Activated gamma-delta T cell (primary cell): ENCODE data around the gene IRF2BPL.
A peak's percentile ranks its signal among the peaks of the same experiment; 100 is the strongest.

ENCODE experiments used
- DNase-seq: peaks from one replicate; lab custom pipeline; 2025; lab: John Stamatoyannopoulos, UW

Gene IRF2BPL

DNA sequence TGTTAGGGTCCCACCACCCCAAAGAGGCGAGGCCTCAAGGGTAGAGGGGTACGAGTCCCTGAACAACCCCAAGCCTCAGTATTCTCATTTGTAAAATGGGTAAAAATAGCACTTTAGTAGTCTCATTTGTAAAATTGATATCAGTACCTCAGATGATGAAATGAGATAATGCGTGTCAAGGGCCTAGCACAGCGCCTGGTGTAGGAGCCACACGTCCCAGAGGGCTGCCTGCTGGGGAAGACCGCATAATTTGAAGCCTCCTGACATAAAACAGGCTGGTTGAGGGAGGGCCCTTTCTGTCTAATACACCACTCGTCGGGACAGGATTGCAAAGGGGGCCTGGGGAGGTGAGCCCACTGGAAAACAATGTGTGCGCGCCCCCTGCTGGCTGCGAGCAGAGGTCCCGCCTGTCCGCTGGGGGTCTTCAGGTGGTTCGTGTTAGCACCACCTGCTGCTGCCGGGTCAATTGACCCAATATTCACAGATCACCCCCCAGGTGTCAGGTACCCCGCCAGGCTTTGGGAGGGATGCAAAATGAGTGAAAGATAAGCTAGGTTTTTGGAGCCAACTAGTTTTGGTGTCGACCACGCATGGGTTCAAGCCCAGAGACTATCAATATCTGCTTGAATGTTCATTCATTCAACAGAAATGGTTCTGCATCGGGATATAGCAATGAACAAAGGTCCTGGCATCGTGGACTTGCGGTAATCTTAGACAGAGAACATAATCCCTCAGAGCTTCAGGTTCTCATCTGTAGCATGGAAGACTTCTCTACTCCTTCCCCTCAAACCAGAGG is 24.7 kb upstream of the IRF2BPL start:
- DNase-seq: peak; percentile 58

DNA sequence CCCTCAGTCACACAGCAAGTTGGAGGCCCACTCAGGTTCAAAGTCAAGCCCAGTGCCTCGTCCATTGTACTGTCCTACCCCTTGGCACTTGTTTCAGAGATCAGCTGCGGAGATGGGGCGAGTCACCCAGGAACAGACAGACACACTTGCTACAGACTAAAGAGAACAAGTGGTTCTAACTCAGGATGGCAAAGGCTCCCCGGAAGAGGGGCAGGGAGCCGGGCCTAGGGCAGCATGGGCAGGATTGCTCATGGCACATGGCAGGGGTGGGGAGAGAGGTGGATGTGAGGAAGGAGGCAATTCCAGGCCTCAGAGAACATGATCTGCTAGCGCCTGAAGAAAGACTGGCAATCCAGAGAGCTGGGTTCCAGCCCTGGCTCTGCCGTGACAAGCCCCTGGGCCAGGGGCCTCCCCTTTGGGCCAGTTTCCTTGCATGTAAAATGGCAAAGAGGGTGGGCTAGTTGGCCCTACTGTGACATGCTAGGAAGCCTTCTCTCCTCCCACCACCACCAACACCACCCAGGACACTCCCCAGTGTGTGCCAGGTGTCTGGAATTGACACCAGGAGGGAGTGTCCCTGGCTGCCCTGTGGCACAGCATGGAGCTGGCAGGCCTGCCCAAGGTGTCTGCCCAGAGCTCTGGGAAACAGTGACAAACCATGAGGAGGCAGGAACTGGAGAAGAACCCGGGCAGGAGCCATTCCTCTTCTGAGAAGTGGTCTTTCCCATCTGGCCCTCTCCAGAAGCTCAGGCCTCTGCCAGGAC is 24.0 kb upstream of the IRF2BPL start:
- DNase-seq: no peak

DNA sequence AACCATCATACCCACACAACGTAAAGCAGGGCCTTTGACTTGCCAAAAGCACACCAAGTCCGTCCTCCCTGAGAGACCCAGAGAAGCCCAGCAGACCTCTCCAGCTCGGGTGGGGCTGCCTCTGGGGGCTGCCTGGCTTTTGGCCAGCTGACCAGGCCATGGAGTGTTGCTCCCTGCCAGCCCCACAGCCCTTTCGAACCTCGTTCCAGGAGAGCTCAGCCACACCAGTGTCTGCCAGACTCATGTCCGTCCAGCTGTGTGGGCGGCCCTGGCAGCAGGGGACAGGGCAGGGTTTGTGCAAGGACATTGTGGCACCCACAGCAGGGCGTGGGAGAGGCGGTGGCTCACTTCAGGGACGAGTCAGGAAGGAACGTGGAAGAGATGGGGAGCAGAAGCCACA is 22.6 kb upstream of the IRF2BPL start:
- DNase-seq: no peak

DNA sequence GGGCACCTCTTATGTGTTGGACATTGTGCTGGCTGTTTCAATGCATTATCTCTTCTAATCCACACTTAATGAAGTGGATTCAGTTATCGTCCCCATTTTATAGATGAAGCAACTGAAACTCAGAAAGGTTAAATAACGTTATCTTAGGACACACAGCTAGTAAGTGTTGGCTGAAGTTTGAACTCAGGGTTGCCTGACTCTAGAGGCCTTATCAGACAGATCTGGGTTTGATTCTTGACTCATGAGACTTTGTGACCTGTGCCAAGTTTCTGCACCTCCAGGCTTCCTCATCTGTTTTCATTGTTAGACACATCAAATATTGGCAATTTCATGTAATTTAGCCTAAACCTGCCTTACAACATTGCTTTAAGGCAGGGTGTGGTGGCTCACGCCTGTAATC is 18.2 kb upstream of the IRF2BPL start:
- no peak for DNase-seq

DNA sequence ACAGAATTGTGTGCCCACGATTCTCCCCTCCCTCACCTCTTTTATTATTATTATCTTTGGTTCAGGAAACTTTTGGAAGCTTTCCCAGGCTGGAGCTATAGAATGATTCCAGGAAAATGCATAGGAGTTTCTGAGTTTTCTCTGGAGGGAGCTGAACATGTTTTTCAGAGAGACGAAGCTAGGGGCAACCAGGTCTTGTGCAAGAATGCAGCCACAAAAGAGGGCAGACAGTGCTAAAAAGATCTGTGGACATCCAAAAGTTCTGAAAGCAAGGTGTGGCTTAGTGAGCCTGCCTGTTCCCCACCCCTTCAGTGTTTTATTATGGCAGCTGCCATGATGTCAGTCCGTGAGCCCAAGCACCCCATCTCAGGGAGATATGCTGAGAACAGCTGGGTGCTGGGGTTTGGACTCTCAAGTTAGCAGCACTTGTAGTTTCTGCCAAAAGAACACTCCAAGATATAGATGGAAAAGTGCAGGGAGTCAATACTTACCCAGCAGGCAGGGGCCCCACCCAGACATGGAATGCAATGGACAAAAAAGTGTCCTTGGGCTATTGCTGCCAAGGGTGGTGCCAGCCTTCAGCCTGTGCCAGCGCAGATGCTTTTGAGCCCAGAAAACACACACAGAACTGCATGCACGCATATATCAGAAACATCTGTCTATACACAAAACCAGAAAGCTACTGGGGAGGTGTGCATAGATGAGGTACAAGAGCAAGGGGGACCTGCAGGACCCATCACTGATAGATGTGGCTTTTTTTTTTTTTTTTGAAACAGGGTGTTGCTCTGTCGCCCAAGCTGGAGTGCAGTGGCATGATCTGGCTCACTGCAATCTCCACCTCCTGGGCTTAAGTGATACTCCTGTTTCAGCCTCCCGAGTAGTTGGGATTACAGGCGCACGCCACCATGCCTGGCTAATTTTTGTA is 17.0 kb upstream of the IRF2BPL start:
- DNase-seq: no peak

DNA sequence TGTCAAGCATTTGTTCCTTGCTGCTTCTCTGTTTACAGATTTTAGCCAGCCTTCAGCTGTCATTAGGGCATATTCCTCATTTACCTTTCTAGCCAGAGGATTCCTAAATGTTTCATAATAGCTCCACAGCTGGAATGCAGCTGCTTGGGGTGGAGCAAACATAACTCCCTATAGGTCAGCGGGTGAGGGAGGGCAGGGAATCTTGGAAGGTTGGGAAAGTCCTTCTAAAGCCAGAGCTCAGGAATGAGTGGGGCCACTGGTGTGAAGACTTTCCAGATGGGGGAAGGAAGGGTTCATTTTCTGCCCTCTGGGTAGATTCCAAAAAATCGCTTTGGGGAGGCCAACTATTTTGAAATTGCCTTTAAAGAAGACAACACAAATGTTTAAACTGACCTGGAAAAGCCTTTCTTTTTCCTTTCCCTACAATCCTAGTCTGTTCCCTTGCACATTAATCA is 16.3 kb upstream of the IRF2BPL start:
- no peak for DNase-seq

DNA sequence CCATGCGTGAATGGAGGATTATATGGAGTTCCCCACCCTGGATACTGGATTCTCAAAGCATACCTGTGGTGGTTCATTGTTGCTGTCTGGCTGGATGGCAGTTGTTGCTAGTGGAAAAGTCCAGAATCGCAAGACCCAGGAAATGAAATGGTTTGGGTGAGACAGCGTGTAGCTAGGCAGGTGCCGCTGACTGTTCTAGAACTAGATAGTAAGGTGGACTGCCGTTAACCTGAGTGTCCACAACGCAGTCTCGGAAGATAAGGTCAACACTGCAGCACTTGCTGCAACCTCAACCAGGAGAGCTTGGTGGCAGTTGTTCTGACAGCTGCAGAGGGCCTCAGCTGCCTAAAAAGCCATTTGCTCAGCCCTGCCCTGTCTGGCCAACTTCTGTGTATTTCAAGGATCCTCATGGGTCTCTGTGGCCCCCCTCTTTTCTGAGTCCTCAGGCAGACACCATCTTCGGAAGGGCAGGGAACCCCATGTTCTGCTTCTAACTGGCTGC is 15.5 kb upstream of the IRF2BPL start:
- DNase-seq: no peak

DNA sequence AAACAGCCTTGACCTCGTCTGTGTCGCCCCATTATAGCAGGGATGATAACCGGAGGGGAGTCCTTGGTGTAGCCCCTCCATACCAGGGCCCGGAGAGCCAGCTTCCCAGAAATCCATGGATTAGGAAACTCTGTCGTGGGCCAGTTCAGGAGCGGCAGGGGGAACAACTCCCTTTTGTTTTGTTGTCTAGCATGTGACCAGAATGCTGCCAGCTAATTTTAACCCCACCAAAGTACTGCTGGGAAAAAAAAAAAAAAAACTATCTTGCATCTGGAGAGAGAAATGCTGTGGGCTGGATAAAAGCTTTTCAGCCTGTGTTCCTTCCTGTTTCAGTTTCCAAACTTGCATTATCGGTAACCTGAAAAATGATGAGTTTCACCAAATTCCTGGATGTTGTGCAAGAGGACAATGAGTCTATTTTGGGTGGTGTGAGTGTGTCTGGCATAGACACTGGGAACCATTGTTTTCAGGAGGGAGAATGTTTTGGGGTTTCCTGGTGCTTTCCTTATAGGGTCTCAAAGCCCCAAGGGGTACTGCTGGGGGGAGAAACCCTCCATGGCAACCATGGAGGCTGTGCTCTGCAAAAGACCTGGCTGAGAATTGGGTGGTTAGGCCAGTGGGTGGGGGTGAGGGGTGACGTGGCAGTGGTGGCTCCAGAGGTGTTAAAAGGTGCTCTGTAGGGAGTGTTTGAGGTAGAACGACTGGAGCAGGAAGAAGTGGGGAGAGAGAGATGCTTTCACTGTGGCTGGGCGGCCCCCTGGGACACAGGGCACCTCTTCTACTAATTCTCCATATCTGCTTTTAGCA is 14.9 kb upstream of the IRF2BPL start:
- peak; percentile 28 for DNase-seq

DNA sequence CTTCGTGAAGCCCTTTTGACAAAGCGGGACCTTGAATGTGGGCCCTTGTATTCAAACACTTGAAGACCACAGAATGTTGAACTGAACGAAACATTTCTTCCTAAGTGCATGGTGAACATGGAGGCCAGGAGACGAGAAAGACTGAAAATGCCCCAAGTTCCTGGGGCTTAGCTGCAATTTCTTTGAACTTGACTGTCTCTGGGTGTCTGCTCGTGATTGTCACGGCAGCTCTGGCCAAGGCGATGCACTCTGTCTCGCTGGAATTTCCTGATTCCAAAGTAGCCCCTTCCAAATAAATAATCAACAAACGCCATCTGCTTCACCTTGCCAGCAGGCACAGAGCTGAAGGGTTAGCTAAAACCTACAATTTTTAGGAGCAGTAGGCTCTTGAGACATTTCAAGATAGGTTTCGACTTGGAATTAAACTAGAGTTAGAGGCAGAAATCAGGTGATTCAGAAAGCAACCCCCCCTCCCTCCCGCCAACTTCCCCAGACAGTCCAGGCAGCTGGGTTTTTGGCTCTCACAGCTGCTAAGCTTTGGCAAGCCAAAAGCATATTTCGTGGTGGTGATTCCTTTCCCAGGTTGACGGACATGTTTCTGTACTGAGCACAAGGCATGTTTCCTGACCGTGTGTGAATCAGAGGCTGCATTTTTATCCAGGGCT is 13.5 kb upstream of the IRF2BPL start:
- no peak for DNase-seq

DNA sequence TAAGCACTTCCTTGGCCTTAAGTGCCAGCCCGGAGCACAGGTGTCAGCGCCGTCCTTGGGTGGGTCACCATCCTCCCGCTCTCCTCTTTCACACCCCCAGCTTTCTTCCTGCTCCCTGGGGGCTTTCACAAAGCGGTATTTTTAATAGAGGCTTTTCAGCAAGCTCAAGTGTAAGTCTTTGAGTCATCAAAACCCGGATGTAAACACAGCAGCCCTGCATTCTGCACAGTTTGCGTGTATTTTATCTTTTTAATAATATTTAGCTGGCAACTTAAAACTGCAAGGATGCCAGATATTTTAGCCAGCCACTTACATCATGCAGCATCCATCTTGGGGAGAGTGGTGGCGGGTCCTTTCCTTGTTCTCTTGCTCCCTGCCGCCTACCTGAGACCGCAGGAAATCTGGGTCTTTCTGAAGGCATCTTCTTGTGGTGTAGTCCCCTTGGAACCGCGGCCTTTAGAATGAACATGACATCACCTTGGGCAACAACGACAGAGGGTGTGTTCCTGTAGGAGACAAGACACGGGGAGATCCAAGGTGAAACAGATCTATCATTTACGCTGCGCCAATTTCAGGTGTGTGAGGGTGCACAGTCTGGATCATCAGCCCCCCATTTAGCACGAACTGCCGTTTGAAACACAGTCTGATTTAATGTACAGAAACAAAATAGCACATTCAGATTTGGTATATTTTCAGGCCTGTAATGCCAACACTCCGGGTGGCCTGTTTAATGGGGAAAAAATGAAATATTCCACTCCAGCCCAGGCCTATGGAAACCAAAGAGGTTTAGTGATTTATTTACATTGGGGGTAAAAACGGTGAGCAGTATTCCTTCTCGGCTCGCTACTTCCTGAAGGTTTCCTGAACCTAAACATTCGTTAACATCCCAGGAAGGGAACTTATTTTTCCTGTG is 12.5 kb upstream of the IRF2BPL start:
- DNase-seq: no peak

DNA sequence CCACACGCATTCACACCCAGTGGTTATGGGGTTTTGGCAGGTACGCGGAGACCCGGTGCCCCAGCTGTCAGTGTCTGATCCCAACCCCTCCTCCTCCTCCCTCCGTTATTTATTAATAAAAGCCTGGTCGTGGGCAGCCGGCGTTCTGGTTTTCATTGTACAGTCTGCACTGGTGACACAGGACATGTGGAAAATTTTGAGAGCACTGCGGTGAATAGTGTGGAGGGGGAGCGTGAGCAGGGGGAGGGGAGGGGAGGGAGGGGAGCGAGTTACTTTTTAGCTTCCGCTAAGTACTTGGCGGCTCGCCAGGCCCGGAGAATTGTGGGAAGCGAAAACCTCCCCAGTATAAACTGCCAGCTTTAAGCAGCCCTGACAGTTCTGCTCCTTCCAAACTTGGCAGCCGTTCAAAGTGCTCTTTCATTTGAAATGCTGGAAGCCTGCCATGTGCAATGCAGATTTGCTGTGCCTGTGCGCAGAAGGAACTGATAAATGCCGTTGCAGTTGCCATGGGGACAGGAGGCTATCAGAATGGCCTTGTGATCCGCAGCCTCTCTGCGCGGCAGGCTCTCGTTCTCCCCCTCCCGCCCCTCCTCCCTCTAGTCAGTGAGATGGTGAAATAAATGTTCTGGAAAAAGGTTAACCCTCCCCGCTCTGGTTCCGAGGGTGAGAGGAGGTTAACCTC is 11.7 kb upstream of the IRF2BPL start:
- DNase-seq: peak; percentile 64

DNA sequence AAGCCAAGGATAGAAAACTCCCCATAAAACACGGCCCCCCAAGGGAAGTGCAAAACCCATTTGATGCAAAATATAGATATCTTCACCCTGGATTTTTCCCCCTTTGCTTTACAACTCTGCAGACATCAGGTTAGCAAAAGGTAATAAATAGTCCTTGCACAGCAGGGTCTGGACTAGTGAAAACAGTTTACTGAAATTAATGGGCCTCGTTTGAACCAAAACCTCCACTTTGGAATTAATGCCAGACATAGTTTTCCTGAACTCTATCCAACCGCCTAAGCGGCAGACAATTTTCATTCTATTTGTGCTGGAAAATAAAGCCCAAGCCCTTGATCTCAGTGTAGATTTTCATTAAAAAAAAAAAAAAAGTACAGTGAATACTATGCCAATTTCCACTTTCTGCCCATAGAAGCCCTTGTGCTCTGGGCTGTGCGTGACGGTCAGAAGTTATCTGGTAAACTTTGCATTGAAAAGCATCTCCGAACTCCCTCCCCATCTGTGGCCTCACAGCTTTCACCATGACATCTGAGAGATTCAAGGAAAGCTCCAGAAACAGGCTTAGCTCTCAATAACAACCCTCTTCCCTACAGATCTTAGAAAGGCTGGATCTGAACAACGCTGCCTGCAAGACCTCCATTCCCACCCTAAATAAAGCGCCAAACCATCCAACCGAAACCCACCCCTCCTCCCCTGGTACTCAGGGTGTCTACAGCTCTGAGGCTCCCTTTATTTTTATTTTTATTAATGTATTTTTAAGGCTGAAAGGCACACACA is 11.0 kb upstream of the IRF2BPL start:
- no peak for DNase-seq

DNA sequence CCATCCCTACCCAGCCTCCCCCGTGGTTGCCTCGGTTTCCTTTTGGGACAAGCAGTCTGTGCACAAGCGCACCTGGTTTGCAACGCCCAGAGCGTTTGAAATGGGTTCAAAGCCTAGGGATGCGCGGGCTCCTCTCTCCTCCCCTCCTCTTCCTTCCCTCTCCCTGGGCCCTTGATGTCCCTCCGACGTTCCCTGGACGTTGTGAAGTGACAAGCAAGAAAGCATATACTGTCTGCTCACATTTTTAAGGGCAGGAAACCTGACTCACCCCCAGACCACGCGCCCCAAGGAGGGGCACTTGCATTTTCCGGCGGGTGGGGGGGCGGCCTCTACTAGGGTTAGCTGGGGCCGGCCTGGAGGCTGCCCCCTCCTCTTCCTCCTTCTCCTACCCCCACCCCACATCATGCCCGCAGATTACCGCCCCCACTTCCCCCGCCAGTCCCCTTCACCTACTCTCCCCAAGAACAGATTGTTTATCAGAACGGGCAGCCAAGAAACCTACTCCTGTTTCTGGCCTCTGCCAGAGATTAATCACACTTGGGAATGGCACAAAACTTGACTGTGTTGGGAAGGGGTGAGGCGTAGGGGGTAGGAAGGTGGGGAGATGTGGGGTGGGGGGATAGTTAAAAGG is 9.5 kb upstream of the IRF2BPL start:
- DNase-seq: peak; percentile 33

DNA sequence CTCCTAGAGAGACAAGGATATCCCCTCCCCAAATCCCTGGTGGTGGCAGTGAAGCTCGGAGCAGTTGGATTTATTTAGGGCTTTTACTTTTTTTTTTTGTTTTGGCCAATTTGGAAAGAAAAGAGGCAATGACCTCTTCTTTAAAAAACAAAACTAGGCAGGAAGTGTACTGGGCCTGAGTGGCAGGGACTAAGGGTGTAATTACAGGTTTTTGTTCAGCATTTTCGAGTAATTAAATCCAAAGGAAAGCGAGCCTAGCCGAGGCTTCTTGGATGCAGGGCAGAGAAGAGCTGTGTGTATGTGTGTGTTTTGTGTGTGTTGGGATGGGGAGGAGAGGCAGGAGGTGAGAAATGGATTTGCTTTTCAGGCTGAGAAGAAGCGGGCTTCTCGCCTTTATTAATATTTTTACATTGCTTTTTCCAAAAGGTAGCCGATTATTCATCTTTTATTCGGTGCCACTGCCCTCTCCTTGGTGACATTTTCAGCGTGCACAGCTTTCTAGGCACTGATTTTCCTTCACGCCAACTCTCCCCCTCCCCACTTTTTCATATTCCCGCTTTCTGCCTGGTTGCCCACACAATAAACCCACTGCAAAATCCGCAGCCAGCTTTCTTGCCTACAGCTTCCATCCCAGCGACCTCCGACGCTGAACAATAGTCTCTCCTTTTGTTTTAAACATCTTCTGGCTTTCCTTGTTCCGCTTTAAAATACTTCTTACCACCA is 8.9 kb upstream of the IRF2BPL start:
- no peak for DNase-seq

DNA sequence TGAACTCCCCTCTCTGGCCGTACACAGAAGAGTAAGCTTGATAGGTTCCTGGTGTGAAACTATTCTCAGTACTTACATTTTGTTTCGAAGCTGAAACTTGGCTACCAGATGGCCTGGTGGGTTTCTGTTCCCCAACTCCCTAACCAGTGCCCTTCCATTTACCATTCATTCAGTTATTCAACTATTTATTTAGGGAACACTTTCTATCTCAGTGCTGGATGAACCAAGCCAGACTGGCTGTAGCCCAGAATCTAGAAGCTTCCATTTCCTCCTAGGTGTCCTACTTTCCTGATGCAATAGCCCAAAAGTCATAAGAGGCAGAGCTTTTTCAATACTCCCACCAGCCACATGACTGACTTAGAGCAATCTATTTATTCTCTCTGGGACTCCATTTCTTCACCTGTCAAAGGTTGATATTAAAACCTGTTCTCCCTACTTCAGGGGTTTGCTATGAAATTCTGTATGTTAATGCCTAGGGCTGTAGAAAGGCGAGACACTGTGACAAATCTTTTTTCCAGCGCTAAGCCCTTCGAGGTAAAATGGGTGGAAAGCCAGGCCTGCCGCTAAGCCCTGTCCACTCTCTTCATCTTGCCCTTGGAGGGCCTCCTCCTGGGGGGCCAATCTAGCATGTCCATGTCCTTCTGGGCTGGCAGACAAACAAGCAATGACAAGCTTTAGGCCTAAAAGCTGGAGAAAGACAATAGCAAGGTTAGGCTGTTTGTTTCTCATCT is 8.1 kb upstream of the IRF2BPL start:
- DNase-seq: no peak

DNA sequence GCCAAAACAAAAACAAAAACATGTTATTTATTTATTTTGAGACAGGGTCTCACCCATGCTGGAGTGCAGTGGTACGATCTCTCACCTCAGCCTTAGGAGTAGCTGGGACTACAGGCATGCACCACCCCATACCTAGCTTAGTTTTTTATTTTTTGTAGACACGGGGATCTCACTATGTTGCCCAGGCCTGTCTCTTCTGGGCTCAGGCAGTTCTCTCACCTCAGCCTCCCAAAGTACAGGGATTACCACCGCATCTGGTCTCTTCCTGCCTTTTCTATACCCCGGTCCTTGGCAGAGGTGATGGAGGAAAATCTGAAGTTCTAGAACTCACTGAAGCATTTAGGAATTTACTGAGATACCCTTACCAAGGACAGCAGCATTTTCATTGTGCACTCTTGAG is 6.8 kb upstream of the IRF2BPL start:
- DNase-seq: no peak
